NCI-H2107 (cell line): Measurements from ENCODE around the gene SRSF1.

Experiments used
- DNase-seq: peaks from one replicate; lab custom pipeline; 2025; lab: John Stamatoyannopoulos, UW

The SRSF1 gene

DNA sequence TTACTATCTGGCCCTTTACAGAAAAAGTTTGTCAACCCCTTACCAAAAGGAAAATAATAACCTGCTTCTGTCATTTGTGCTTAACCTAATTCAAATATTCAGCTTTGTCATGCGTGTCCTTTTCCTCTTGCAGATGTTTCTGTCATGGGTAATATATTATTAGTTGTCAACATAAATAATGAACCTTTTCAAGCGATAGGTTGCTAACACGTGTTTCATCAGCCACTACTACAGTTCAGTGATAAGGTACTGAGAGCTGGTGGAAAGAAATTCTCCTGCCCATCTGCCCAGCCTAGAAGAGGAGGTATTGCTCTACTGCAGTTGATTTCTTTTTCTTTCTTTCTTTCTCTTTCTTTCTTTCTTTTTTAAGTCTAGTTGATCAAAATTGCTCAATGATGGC is 12.0 kb upstream of the SRSF1 start:
- no peak for DNase-seq

GRCh38 chr17:58010067-58010799 is 3.2 kb upstream of the SRSF1 start:
- DNase-seq: no peak

DNA sequence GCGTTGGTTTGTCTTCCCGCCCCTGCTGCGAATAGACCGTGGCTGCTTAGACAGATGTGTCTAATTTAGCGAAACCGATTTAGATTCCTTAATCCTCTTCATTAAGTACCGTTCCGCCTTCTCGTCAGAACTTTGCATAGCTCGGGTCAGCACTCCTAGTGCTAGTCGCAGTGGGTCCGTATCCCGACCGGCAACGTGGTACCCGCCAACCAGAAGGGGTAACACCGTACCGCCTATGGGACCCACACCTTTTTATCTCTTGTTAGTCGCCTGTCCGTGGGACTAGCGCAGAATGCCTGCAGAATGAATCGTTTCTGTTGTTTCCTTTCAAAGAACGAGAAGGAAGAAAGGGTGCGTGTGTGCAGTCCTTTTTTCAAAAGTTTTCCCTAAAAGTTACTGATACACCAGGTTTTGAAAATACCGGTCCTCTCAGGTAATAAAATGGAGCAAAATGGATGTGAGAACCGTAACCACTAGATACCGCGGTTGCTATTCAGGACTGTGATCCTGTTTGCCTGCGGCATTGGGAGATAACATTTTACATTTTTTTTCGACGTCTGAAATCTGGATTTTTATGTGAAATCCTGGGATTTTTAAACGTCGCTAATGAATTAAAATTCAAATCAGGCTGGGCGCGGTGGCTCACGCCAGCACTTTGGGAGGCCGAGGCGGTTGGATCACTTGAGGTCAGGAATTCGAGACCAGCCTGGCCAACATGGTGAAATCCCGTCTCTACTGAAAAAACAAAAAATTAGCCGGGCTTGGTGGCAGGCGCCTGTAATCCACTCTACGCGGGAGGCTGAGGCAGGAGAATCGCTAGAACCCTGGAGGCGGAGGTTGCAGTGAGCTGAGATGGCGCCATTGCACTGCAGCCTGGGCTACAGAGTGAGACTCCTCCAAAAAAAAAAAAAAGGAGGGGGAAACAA is 998 bp upstream of the SRSF1 start:
- no peak for DNase-seq

DNA sequence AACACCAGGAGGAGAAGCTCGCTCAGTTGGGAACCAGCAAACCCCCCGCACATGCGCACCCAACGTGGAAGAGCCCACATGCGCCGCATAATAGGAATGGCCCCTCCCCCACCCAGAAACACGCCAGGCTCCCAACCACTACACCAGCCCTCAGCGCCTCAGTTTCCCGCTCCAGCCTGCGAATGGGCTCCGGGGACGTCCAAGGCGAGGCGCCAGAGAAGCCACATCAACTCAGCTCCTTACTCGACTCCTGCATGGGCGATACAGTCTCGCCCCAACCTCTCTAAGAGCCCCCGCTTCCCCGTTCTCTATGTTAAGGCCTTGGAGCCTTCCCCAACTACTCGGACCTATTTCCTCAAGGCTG is 504 bp downstream of the SRSF1 start:
- peak; percentile 58 for DNase-seq

DNA sequence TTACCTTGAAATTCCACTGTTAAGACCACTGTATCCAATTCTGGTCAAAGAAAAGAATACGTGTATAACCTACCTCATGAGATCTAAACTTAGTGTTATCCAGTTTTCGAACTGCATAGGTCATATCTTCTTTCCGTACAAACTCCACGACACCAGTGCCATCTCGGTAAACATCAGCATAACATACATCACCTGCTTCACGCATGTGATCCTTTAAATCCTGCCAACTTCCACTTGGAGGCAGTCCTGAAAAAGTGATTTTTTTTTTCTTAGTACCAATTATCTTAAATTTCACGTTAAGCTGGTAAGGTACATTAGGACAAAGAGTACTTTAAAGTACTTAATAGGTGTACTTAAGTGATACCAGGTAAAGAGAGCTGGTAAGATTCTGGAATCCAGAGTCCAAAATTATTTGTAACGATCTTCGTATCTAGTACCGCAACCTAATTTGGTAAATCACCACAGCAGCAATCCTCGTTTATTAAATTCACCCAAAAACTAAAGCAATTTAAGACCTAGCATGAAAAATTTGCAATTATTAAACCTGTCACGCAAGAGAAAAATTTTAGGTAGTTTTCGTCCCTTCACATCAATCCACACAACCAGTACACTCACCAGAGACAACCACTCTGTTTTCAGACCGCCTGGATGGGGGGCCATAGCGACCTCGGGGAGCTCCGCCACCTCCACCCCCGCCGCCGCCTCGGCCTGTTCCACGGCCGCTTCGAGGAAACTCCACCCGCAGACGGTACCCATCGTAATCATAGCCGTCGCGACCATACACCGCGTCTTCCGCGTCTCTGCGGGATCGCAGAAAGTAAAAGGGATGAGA is 1.1 kb downstream of the SRSF1 start:
- DNase-seq: no peak

DNA sequence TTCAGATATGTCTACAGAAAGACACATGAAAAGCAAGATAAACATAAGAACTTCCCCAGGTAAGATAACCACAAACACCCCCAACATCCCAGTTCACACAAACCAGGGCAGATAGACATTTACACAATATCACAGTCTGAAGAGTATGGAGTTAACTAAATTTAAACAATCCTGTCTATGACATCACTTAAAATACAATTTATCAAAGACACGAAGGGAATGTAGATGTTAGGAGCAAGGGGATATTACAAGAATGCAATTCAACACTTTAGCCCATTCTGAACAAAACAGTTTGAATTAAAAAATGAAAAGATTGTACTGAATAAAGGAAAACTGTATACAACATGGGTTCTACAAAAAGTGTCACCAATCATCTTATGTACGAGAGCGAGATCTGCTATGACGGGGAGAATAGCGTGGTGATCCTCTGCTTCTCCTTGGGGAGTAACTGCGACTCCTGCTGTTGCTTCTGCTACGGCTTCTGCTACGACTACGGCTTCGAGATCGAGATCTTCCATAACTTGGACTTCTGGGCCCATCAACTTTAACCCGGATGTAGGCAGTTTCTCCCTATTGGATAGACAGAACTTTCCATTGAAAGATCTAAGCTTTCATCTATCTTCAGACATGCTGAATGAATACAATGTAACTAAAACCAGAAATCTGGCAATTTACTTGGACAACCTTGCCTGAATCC is 1.9 kb downstream of the SRSF1 start:
- no peak for DNase-seq

DNA sequence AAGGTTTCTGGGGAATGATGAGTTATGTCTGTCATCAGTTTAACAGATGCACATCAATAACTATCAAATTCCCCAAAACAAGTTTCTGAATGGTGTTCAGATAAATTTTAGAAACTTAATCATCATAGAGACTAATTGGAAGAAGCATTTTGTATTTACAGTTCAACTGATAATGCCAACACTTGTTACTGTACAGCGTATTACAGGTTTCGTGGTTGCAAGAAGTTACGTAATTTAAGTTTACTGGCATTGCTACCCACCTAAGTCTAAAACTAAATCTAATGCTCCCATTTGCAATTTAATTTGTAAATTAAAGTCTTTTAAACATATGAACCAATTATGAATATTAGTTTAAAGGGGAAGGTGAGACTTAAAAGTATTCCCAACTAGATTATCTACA is 3.0 kb downstream of the SRSF1 start:
- no peak for DNase-seq

DNA sequence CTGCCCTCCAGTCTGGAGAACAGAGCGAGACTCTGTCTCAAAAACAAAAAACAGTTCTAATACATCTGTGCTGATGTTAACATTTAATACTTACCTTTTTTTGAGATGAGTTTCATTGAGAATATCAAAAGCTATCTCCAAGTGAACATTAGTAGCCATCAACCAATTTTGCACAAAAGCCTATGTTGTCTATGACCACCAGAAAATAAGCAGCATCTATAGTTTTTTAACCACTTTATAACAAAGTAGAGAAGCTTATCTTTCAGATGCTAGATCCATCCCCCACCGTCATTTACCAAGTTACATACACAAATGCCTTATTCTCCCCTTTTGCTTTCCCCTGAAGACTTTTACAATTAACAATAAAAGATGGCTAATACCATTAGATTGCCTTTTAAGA is 4.1 kb downstream of the SRSF1 start:
- DNase-seq: no peak

- no peak for DNase-seq
Observed at GRCh38 chr17:58002154-58002948, 4.7 kb downstream of the SRSF1 start.

GRCh38 chr17:58001461-58002124 is 5.5 kb downstream of the SRSF1 start:
- no peak for DNase-seq

DNA sequence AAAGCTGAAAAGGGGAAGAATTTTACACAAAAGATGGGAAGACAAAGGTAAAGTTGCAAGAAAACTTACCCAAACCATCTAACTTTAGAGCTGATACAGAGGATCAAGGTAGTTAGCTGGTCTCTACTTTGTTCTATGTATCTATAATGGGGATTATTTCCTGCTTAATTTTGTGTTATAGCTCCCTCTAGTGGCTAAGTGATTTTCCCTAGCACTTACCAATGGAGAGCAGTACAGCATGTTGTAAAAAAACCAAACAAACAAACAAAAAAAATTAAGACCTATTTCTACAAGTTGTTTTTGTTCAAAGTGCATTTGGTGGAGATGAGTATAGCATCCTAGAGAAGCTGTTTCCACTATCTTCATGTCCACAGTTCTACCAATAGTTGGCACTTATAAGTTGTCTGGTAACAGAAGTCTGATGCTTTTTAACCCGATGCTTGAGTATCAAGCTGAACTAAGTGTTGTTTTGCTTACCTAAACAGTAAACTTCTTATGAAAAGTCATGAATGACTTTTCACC is 7.5 kb downstream of the SRSF1 start:
- no peak for DNase-seq

- no peak for DNase-seq
Observed at GRCh38 chr17:57999010-57999495, 8.0 kb downstream of the SRSF1 start.

GRCh38 chr17:57997085-57997809 is 9.8 kb downstream of the SRSF1 start:
- no peak for DNase-seq

DNA sequence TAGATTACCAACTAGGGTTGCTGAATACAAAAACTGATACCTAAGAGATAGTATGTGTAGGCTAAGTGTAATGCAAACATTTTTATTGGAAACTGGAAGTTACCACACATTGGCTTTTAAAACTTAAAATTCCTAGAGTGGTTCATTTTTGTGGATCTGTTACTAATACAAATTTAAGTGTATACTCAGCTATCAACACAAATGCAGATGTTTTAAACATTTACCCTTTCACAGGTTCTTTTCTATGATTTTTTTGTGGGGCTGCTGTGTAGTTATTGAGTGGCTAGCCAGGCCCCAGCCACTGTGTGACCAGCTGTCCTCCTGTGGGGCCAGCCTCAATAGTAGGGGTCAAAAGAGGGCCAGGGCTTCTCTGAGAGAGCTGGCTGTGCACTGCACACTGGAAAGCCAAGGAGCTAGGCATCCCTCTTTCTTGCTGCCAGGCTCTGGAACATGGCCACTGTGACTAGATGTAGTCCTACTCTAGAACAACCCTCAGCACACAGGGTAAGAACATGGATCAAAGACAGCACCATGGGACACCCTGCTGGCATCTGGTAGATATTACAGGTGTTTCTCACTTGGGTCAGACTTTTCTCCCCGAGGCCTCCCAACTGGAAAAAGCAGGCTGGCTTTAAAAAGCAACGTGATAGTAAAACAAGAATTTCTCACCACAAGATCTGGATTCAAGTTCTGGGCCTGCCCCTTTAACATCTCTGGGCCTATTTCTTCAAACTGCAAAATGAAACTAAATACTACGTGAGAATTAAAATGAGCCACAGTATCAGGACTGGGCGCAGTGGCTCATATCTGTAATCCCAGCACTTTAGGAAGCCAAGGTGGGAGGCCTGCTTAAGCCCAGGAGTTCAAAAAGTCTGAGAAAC is 11.7 kb downstream of the SRSF1 start:
- DNase-seq: peak; percentile 68

- no peak for DNase-seq
Observed at GRCh38 chr17:57994436-57994835, 12.6 kb downstream of the SRSF1 start.

DNA sequence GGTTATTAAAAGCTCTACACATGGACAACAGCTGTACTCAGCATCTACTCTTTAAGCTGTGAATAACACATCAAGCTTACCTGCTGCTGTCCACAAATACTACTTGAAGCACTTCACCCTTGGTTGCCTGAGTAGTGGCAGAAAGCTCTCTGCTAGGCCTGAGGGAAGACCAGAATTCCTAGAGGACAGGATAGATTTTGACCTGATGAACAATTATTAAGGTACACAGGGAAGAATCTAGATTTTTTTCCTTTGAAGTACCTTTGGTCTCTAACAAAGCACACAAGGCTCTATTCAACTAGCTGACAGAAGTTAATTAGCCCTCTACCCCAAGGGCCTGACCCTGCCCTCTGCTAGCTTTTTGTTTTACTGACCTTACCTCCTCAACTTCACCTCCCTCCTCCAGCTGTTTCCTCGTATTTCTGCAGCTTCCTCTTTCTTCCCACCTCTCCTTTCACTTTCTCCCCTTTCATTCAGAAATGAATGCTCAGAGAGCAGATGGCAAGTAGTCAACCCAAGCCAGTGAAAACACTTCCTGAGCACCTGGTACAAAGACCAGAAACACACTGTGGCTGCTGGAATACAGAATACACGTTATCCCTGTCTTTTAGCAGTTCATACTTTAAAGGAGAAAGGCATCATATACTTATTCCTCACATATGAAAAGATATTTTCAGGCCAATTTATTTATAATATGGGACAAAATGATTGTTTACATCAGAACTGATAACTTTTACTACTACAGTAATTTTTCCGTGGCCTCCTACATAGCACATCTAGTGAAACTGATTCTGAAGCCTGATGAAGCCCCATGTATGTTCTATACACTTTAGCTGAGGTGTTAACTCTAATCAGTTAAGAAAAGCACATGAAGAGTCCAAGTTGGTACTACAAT is 13.3 kb downstream of the SRSF1 start:
- no peak for DNase-seq

- DNase-seq: no peak
Observed at GRCh38 chr17:57991537-57991936, 15.5 kb downstream of the SRSF1 start.
